GM15510 (cell line): Measurements from ENCODE around the gene HRH4.

ENCODE experiments used
- POLR2A ChIP-seq: IDR thresholded peaks from 3 replicates; pipeline ENCODE4 v1.6.1; 2011; ENCODE audit warnings: borderline replicate concordance; ENCODE audit not compliant: insufficient read length; ENCODE audit errors: extremely low read depth

Gene HRH4

GRCh38 chr18:24460388-24460787, at the start of gene HRH4:
Gene HRH4 (plus strand): TSS chr18:24460637. CDS start chr18:24460729, 92 bp downstream.
- TF ChIP-seq POLR2A, result no peak

- TF ChIP-seq POLR2A, result no peak
Observed at GRCh38 chr18:24413148-24413547, 47.3 kb upstream of the HRH4 start.

GRCh38 chr18:24414349-24415003, 46.0 kb upstream of the HRH4 start:
- no peak for TF ChIP-seq POLR2A

- no peak for TF ChIP-seq POLR2A
Observed at GRCh38 chr18:24417480-24417879, 43.0 kb upstream of the HRH4 start.

GRCh38 chr18:24420551-24420950, 39.9 kb upstream of the HRH4 start:
- no peak for TF ChIP-seq POLR2A

GRCh38 chr18:24421831-24422230, 38.6 kb upstream of the HRH4 start:
- TF ChIP-seq POLR2A, result no peak

- TF ChIP-seq POLR2A, result no peak
Observed at GRCh38 chr18:24426073-24426397, 34.4 kb upstream of the HRH4 start.

- peak; percentile 56 for TF ChIP-seq POLR2A
Observed at GRCh38 chr18:24426398-24427294, 33.8 kb upstream of the HRH4 start, which contains the start of gene IMPACT. Gene IMPACT (plus strand): TSS chr18:24426670. CDS start chr18:24426757, 87 bp downstream.

GRCh38 chr18:24427484-24427883, 33.0 kb upstream of the HRH4 start:
- no peak for TF ChIP-seq POLR2A

- TF ChIP-seq POLR2A, result no peak
Observed at GRCh38 chr18:24428709-24429108, 31.7 kb upstream of the HRH4 start.

GRCh38 chr18:24429188-24429587, 31.2 kb upstream of the HRH4 start:
- TF ChIP-seq POLR2A, result no peak

- TF ChIP-seq POLR2A, result no peak
Observed at GRCh38 chr18:24432618-24433017, 27.8 kb upstream of the HRH4 start.

- TF ChIP-seq POLR2A, result no peak
Observed at GRCh38 chr18:24436939-24437338, 23.5 kb upstream of the HRH4 start.

GRCh38 chr18:24443870-24444269, 16.6 kb upstream of the HRH4 start:
- no peak for TF ChIP-seq POLR2A

- TF ChIP-seq POLR2A, result no peak
Observed at GRCh38 chr18:24446453-24446852, 14.0 kb upstream of the HRH4 start.
